ENCODE results near the gene FSTL1.

Gene FSTL1

DNA sequence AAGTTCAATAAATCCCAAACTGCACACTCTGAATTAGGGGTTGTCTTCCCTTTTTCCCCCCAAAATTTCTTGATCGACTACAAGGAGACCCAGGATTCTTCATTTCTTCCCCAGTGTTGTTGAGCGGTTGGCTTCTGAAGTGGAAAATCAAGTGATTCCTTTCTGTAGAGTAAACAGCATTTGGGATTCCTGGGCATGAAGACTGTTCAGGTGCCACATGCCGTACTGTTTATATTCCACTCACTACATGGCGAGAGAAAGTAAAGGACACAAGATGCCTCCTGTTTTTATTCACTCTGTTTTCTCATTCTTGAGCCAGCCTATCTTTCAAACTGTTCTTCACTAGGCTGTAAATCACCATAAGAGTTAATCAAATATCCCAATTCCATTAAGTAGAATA is 12.6 kb downstream of the FSTL1 start:
- no peak for DNase-seq

DNA sequence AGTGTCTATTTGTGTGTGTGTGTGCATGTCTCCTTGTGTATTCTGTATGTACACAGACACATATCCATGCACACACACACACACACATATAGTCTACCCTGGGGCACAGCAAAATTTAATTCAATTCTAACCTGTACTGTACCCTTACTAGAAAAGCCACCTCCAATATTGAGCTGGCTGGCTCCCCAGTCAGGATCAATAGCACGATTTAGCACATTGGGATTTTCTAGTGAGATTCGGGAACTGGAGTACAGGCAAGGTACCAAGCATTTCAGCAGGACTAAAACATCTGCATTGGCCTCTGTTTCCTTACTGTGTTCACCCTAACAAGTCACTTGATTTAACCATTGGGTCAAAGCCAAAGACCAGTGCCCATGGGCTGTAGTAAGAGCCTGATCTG is 13.2 kb downstream of the FSTL1 start:
- no peak for DNase-seq

DNA sequence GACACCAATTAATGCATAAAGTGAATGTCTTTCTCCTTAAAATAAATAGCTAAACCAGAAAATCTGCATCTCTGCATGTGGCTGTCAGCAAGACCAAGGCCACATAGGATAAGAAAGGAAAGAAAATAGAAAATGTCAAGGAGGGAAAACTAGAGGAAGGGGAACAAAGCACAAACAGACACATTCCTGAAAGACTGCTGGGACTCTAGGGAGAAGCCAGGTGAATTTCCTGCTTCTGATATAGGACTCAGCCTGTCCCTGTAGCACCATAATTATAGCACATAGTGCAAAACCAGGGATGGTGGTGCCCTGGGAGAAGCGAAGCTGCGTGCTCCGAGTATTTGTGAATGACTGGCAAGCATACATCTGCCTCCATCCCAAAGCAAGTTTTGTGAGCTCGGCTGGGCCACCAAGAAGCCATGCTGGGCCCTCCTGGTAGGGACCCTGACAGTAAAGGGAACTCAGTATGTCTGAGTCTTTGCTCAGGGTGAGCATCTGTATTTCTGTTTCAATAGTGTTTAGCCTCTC is 14.2 kb downstream of the FSTL1 start:
- no peak for DNase-seq

DNA sequence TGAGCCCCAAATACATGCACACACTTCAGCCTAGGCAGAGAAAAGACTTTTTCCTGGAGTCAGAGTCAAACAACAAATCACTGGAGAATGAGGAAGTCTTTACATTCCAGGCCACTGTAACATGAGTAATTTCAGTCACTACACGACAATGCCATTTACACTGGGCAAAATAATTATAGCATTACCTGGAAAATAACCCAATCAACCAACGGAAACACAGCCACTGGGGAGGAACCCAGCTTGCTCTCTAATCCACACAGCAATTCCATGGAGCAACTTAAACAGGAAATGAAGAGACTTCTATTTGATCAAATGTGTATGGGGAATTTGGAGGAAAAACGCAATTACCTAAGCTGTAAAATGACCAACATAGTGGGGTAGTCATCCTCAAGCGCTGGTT is 15.2 kb downstream of the FSTL1 start:
- no peak for DNase-seq

DNA sequence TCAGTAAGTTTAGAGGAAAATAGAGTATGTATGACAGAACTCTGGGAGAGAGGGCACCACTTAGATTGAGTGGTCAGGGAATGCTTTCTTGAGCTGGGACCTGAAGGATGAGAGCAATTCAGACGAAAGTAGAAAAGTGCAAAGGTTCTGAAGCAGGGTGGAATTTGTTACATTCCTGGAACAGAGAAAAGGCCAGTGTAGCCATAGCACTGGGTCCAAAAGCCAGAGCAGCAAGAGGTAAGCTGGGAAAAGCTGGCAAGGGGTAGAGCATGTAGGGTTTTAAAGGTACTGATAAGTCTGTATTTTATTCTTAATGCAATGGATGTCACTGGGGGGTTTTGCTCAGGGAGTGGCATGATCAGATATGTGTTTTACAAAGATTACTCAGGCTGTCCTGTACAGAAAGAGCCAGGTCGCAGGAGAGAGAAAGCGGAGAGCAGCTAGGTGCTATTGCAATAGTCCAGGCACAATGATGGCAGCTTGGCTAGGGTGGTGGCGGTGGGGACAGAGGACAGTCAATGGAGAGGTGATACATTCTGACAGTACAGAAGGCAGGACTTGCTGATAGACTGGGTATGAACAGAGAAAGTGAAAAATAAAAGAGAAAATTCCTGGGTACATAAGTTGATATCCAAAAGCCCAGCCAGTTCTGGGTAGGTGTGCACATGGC is 17.0 kb downstream of the FSTL1 start:
- DNase-seq: no peak

DNA sequence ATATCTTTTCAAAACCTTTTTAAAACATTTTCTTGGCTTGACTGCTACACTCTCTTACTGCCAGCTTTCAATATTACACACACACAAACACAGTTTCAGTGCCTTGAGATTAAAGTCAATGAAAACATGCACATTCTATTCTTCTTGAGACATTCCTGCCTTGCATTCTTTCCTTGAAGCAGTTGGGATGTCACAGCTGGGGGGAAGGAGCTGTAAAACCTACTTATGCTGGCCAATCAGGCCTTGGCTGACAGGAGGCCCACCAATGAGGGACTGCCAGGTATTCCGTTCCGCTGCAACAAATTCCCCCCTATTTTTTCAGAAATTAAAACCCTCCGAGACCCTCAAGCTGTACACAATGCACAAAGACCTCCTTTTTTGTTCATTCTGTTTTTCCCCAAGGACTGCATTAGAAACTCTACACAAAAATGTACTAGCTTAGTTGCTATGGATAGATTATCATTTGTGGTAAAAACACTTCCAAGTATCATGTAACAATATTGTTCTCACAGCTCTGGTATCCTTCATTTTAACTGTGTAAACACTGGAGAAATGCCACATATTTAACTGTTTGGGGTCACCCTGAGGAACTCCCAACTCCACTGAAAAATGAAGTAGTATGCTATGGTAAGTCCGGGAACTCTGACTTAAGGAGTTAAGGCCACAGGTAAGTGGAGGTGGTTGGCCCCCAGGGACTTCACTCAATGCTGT is 18.5 kb downstream of the FSTL1 start:
- no peak for DNase-seq

DNA sequence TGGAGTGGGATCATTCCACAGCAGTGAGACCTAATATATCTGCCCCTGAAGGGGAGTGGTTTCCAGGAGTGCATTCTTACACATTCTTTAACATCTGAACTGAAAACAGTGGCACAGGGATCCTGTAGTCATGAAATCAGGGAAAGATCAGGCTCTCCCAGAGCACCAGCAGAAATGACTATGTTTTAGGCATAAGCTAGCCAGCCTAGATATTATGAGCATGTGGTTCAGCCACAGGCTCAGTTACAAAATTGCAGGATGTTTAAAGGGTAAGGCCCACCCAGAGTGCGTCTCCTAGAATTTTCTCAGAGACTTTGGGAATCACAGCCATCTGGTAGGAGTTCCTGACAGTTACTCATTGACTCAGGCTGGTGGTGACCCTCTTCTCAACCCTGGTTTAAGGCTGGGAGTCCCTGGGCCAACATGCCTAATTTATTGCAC is 20.9 kb downstream of the FSTL1 start:
- DNase-seq: no peak

DNA sequence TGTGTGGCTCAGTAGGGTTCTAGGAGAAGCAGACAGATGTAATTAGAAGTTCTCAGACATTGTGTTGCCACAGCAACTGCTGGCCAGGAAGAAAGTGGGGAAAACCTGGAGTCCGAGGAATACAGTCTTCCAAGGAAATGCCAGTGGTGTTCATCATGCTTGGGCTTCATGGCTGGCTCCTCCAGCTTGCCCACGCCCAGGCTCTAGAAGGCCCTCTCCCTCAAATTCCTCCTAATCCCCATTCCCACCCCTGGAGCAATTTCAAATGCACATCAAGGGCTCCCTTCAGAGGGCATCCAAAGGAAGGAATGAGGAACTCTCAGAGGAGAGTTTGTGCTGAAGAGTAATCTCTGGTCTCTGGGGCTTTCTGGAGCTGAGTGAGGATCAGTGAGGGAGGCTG is 21.9 kb downstream of the FSTL1 start:
- DNase-seq: no peak

DNA sequence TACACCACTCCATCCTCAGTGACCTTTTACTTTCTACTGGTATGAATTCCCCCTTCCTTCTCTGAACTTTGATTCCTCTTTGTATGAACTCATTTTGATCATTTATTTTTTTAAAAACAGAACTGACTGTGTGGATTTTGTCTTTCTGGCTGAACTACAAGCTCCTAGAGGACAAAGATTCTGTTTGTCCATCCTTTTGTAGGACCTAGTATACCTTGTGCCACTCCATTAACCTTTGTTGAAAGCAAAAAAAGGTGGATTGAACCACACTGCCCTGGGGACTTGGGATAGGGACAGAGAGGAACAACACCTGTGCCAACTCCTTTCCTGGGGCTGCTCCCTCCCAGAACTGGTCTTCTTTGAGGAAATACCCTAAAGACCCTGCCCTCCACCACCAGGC is 23.6 kb downstream of the FSTL1 start:
- DNase-seq: no peak

DNA sequence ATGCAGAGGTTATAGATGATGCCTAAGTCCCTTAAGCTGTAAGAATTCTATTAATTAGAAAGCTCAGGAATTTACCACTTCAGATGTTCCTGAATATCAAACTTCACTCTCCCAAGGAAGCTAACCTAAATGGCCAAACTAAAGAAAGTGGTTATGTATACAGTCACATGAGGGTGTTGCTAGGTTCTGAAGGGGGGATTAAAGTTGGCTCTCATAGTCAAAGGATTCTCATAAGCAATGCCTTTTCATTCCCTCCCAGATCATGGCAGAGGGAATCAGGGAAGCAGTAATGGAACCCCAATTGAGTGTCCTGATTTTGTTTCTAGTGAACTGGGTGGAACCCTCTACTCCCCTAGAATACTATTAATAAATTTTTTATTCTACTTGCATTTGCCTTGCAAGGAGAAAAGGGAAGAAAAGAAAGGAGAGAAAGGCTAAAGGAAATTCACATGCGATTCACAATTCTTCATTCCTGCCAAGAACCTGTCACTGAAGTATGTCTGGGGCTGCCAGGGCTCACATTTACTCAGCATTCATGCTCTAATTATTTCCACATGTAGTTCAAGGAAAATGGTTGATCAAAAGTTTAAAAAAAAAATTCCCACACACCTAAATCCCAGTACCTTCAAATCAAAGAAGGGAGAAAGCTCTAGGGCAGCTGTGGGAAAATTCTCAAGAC is 25.1 kb downstream of the FSTL1 start:
- no peak for DNase-seq

DNA sequence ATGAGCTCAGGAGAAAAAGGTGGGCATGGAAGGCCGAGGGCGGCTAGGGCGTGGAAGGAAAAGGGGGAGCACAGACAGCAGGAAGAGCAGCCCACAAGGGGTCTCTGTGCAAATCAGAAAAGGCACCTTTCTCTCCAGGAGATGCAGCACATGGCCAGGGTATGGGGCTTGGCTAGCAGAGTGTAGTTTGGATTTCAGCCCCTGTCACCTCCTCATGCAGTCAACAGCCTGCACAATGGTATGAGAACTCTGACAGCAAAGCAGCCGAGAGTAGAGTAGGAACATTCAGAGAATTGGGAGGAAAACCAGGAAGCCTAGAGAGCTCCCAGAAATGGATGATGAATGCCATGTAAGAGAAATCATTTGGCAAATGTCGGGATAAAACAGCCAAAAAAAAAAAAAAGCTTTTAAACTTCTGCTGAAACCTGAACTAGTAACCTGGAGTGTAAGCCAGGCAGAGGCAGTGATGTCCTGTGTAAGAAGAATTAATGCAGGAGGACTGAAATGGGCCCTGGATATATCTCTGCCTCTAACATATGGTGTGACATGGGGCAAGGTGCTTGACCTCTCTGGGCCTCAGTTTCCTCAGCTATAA is 25.7 kb downstream of the FSTL1 start:
- DNase-seq: no peak

DNA sequence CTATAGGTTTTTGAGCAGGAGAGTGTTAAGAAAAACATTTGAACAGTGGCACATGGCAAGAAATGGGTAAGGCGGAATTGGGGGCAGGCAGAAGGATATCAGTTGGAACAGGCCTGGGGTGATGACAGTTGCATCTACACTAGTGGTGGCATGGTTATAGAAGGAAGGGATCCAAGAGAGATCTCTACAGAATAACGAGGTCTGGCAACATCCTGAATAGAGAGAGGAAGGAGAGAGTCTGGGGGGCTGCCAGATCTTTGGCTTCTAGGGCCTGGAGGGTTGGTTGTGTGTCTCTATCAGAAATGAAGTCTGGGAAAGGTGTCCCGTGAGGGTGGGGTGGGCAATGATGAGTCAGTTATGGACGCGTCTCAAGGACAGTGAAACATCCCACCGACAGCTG is 26.3 kb downstream of the FSTL1 start:
- no peak for DNase-seq

DNA sequence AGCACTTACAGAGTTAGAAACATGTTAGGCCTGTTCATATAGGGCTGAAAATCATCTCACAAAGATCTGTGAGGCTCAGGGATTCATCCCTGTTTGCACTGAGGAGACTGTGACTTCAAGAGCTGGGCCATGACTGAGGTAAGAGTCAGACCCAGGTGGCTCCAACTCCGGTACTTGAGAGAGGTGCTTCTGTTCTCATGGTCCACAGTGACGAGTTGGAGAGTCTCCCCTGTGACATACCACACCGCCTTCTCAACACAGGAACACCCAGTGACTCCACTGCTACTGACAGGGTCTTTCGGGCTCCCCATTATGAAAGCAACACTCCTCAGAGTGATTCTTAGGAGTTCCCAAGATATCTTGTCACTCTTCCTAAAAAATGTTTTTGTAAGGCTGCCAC is 27.4 kb downstream of the FSTL1 start:
- no peak for DNase-seq

DNA sequence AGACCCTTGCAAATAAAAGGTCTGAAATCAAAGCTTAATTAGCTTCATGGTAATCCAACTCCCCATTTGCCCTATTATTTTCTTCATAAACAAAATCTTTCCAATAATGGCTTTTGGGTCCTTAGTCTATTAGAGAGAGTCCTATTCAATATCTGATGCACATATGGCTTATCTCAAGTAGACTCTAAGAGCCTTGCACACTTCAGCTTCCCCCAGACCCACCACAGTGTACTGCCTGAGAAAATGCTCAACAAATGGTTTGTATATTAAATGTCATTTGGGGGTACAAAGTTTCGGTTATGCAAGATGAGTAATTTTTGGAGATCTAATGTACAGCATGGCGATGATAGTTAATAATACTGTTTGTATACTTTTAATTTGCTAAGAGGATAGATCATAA is 28.9 kb downstream of the FSTL1 start:
- DNase-seq: no peak

DNA sequence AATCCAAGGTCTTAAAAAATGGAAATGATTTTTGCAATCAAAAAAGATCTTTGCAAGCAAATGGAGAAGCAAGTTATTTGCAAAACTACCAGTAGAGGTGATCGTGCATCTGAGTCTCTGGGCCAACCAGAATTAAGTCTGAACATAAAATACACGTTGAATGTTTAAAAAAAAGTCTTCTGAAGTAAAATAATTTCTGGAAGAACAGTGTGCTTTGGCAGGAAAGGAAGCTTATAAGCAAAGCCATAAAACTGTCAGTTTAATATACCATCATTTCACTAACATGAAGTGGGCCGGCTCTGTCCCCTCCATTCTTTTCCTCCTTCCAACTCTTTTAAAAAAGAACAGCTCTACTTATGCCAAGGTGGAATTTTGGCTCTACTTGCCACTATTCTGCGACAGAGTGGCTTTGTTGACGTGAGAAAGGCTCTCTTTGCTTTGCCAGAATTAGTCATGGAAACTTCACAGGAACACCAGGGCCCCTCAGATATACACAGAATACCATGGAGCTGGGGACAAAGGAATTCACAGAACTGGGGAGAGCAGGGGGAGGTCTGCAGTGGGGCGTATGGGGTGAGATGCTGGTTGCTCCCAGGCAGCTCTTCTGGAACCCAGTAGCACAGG is 29.8 kb downstream of the FSTL1 start:
- no peak for DNase-seq

DNA sequence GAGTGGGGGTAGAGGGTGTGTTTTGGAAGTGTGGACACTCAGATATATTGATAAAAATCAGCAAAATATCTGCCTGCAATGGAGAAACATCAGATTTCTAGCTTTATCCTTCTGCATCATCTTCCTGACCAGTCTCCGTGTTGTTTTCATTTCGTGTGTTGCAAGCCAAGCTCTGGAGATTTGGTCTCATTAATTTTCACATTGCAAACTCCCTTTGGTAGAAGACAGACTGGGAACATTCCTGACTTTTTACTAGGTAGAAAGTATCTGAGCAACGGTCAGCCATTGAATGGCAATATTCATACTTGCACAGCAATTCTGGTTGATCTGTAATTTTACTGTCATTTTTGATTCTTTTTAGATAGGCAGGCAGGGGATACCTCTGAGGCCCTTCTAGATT is 30.4 kb downstream of the FSTL1 start:
- no peak for DNase-seq

DNA sequence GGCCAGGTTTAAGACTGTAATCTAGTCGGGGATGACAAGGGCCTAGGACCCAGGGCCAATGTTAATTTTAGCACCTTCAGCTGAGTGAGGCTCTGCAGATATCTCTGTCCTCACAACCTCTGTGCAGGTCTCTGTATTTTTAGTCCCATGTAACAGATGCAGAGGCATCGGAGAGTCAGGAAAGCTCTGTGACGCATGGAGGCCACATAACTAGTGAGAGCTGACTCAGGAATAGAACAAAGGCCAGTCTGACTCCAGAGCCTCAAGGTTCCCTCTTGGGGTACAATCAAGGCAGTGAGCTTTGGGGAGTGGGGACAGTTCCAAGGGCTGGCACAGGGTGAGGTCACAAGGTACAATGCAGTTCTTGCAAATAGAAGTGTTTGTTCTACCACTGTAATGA is 31.0 kb downstream of the FSTL1 start:
- DNase-seq: no peak

DNA sequence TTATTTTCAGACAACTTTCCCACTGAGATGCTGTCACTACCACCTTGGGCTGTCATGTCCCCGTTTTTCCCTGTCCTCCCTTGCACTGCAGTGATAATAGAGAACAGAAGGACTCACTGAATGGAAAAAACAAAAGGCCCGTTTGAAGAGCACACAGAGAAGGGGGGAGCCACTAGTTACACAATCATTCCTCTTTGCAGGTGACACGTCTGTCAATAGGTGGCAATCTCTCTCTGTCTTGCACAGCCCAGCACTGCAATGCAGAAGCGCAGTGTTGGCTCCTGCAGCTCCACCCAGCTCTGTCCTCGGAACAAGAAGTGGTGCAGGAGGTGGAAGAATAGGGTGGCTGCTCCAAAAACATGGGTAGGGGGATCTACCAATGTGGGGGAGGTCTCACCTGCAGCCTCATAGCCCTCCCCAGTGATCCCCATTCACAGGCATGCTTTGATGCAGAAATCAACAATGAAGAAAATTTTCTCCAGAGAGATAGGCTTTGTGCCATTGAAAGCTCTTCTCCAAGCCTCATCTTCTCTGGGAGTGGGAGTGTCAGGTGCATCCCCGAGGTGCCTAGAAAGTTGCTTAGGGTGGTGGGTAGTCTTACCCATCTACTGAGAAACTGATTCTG is 31.8 kb downstream of the FSTL1 start:
- peak; percentile 31 for DNase-seq

DNA sequence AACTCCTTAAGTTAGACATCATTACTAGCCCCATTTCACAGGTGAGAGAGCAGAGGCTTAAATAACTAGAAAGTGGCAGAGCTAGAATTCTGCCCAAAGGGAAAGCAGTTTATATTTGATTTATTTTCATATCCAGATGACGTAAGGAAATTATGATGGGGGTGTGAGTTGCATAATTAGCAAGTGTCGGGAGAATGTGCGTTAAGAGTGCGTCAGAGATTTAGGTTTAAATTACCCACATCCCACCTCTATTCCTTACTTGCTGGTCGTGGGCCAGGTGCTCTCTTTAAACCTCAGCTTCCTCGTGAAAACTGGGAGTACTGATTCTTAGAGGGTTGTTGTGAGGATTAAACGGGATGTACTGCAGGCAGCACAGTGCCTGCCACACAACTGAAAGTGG is 32.3 kb downstream of the FSTL1 start:
- DNase-seq: no peak

DNA sequence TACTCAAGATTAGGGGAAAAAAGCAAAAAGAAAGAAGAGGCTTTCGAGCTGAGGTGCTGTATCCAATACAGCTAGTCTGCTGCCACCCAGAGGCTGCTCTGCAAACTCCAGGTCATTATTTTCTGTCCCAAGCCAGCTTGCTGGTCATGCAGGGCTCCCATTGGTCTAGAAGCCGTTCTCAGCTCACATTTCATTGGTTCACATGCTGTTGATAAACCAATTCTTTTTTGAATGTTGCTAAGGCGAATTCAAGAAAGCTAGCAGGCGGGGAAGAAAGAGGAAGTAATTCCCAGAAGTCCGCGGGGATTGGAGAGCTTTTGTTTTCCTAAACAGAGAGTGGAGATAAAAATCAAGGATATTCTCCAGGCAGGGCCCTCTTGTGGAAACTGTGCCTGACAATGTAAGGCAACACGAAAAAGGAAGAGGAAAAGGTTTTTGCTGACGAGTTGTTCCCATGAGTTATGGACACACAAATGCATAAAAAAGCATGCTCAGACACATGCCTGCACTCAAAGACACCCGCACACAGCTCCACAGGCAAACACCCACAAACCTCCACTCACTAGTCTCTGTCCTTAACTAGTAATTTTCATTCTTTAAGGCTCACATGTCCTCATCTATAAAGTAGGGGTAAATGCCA is 33.4 kb downstream of the FSTL1 start:
- peak; percentile 89 for DNase-seq

DNA sequence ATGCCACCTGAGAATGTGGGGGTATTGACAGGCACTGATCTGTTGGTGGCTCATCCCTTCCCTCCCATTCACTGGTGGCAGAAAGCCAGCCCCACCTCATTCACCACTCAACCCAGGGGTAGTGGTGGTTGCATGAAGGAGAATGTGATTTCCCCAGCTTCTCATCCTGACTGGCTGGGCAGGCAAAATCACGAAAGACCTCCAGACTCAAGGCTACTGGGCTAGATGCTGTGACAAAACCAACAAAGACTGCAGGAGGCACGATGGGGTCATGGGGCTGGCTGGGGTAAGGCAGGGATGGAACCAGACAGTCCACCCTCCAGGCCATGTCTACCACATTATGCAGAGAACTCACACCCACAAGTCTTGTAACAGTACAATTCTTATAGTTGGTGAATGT is 33.9 kb downstream of the FSTL1 start:
- no peak for DNase-seq

DNA sequence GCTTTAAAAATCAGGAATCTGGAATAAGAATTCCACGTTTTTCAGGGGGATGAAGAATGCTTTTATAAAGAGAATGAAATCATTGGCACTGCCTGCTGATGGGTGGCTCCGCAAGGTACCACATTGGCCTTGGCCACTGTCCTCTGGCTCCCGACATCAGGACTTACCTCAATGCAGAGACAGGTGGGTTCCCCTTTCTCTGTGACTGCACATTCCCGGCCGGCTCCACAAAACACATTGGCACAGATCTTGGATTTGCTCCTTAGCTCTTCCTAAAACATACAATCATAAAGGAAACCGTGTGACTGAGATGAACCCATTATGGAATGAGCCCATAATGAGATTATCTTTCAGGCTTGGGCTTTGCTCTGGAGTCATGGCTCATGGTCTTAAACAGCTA is 35.0 kb downstream of the FSTL1 start:
- DNase-seq: no peak

Measured in CD4-positive, alpha-beta T cell treated with Interleukin-10 for 1 hour (primary cell).